Measurements from ENCODE around the gene PLCH1.
A peak's percentile ranks its signal among the peaks of the same experiment; 100 is the strongest.
"Not testable (repeated sequence)": the region's sequence is repeated elsewhere in the genome, so short reads cannot be mapped to it uniquely, and the experiment has no call there.

The PLCH1 gene

GRCh38 chr3:155418407-155418806 lies 326.5 kb downstream of the PLCH1 start:
- DNase-seq (ENCODE audit: low read depth) = no peak

DNA sequence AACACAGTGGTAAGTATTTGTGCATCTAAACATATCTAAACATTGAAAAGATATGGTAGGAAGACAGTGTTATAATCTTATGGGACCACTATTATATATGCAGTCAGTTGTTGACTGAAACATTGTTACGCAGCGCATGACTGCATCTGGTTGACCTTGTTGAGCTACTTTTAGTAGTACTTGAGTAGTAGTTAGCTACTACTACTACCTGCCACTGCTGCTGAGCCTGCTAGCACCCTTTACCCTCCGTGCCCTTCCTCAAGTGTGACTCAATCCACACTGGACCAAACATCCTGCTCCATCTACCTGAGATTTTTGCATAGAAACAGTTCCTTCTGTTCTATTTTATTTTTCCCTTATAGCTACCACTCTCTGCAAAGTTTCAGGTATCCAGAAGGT lies 327.8 kb downstream of the PLCH1 start:
- DNase-seq (ENCODE audit: low read depth) = no peak

DNA sequence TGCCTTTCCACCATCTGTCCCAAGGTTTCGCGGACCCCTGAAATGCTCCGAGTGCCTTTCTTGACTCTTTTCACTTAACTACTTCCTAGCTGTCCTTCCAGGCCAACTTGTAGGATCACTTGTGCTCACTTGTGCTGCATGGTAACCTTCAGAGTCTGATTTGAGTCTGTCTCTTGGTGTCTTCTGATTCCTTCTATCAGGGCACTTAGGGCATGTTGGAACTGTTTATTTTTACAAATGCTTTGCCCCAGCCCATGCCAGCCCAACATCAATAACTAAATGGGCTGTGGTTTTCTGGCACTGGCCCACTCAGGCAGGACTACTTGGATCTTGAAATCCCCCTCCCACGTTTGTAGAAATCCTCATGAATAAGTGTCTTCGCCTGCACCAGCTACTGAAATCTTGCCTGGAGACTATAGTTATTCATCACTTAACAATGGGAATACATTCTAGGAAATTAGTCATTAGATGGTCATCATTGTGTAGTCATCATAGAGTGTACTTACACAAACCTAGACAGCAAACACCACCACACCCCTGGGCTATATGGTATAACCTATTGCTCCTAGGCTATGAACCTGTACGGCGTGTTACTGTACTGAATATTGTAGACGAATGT lies 328.3 kb downstream of the PLCH1 start:
- peak; percentile 44 for DNase-seq (ENCODE audit: low read depth)

DNA sequence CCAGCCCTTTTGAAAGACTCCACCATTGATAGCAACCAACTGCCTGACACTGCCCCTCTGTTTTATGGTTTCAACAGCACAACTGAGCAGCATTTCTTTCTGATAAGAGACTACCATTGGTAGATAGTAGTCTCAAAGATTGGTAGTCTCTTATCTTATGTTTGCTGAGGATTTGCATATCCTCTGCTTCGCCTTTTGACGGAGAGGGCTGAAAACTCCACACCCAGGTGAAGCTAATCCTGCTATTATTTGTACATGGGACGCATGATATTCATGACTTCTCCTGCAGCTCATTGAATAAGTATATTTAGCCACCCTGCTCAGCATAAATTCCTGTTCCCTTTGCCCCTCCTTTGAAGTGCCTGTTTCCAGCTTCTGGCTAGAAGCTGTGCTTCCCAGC lies 332.0 kb downstream of the PLCH1 start:
- no peak for DNase-seq (ENCODE audit: low read depth)

- no peak for DNase-seq (ENCODE audit: low read depth)
Measured at GRCh38 chr3:155411500-155412223, 333.2 kb downstream of the PLCH1 start.

- DNase-seq (ENCODE audit: low read depth) = no peak
Measured at GRCh38 chr3:155409336-155409735, 335.5 kb downstream of the PLCH1 start.

DNA sequence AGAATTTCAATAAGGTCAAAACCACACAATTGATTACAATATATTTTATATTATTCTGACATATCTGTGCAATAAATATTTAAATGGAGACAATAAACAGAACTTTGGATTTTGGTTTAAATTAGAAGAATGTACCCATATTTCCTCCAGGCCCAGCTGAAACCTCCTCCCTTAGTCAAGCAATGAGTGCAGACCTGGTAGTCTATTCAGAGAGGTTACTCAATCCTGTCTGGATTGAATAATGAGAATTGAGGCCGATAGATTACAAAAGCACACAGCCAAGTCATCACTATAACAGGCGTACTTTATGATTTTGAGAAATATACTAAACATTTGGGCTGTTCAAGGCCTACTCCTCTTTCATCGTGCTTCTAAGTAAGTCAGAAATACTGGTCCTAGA lies 336.9 kb downstream of the PLCH1 start:
- DNase-seq (ENCODE audit: low read depth) = peak; percentile 6

DNA sequence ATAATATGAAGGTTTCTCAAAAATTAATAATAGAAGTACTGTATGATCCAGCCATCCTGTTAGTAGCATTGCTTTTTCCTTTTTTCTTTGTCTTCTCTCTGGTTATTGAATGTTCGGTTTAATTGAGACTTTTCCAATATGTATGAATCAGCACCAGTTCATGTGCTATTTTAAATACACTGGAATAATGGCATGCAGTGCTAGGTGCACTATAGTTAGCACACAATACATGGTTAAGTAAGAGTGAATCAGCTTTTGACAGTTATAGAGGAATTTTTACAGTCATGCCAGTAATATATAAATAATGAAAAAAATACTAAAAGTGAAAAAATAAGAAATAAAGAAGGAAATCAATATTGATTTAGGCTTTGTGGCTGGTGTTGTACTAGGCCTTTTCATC lies 337.5 kb downstream of the PLCH1 start:
- DNase-seq (ENCODE audit: low read depth) = no peak

DNA sequence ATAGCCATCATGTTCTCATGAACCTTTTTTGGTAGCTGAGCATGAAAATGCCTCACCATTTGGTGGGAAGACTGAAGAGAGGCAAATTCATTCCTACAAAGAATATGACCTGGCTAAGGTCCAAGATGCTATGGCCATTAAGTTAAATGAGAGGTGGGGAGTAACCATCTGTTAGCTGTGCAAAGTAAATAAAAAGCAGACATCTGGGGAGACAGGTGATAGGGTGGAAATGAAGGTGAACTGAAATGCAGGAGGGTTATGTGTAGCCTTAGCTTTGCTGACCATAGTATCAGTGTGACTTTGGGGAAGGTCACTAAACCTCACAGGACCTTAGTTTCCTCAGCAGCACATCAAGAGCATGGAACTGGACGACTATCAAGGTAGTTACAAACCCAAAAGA lies 340.4 kb downstream of the PLCH1 start:
- no peak for DNase-seq (ENCODE audit: low read depth)

- DNase-seq (ENCODE audit: low read depth) = no peak
Measured at GRCh38 chr3:155402656-155403055, 342.2 kb downstream of the PLCH1 start.

DNA sequence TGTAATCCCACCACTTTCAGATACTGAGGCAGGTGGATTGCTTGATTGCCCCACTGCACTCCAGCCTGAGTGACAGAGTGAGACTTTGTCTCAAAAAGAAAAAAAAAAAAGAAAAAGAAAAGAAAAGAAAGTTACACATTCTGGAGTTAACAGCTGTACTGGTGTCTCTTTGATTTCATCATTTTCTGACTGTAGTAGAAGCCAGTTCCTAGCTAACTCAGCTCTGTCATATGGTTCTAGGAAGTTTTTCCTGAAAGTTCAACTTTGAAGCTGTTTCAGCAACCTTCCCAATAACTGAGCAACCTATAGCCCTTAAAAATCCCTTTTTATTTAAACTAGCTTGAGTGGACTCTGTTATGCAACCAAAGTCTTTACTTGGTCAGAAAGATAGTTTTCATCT lies 346.8 kb downstream of the PLCH1 start:
- no peak for DNase-seq (ENCODE audit: low read depth)

GRCh38 chr3:155394896-155395295 lies 350.0 kb downstream of the PLCH1 start:
- not testable (repeated sequence) for DNase-seq (ENCODE audit: low read depth)

DNA sequence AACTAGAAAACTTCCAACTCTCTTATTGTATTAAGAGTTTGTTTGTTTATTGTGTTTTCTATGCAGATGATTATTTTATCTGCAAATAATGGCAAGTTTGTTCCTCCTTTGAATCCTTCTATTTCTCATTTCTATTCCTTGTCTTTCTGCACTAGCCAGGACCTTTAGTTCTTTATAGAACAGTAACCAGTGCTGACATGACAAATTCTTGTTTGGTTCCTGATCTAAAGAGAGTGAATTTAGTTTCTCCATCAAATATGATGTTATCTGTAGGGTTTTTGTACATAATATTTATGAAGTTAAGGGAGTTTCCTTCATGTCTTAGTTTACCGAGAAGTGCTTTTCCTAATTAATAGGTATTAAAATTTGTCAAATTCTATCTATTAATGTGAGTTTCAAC lies 350.6 kb downstream of the PLCH1 start:
- DNase-seq (ENCODE audit: low read depth) = no peak

DNA sequence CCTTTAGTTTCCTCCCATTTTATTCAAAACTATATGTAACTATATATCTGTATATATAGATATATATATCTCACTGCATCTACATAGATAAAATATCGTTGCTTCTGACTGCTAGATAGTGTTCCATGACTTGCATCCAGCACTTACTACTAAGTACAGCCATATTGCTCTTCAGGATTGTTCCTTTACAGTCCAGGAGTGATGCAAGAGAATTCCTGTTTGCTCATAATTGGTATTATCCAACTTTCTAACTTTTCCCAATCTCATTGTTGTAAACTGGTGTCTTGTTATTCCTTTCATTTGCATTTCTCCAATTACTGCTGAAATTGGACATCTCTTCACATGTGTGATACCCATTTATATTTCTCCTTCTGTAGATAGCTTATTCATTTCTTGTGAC lies 351.6 kb downstream of the PLCH1 start:
- no peak for DNase-seq (ENCODE audit: low read depth)

DNA sequence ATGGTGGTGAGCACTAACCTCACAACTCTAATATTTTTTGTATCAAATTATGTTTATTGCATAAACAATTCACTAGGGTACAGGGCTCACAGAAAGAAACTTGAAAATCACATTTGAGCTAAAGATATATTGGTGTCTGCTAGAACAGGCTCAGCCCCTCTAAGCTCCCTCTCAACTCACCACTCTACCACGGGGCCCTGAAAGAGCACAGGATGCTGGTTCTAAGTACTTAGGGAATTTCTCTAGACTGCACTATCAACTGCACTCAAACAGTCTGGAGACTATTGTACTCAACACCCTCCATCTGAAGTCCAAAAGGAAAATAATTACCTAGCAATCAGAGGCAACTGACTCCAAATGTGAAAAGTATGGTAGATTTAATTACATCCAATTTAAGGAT lies 352.7 kb downstream of the PLCH1 start:
- DNase-seq (ENCODE audit: low read depth) = no peak

DNA sequence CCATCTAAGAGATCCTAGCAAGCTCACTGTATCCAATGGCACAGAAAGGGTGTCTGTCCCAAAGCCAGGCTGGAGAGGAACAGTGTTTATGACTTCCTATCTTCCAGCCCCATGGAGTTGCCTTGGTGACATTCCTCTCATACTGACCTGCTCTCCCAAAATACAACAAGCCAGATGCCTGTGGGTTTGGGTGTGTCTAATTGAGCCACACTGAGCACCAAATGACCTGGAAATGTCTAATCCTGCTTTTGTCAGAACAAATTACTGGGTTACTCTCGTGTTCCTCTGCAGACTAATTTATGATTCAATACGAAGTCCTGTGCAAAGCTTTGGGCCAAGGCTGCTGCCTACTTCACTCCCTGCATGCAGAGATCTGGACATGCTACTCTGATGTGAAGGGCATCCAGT lies 353.3 kb downstream of the PLCH1 start:
- peak; percentile 12 for DNase-seq (ENCODE audit: low read depth)

GRCh38 chr3:155391104-155391503 lies 353.8 kb downstream of the PLCH1 start:
- no peak for DNase-seq (ENCODE audit: low read depth)

GRCh38 chr3:155390351-155390750 lies 354.5 kb downstream of the PLCH1 start:
- DNase-seq (ENCODE audit: low read depth) = no peak

DNA sequence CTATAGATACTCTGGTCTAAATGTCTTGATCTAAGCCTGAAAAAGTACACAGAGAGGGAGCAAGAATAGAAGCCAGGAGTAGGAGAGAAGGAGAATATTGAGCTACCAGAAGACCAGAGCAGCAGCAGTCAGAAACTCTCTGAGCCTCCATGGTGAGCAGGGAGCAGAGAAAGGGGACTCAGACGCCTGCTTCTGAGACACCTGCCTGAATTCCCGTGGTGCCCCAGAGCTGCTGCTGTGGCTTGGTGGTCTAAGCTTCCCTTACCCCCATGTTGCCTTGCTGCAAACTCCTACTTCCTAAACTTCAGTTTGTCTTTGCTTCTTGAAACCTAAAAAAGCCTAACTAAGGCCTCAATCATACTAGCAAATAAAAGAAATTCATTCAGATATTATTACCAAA lies 356.5 kb downstream of the PLCH1 start:
- DNase-seq (ENCODE audit: low read depth) = no peak

GRCh38 chr3:155387571-155387970 lies 357.3 kb downstream of the PLCH1 start:
- DNase-seq (ENCODE audit: low read depth) = no peak

- DNase-seq (ENCODE audit: low read depth) = no peak
Measured at GRCh38 chr3:155386919-155387318, 358.0 kb downstream of the PLCH1 start.

DNA sequence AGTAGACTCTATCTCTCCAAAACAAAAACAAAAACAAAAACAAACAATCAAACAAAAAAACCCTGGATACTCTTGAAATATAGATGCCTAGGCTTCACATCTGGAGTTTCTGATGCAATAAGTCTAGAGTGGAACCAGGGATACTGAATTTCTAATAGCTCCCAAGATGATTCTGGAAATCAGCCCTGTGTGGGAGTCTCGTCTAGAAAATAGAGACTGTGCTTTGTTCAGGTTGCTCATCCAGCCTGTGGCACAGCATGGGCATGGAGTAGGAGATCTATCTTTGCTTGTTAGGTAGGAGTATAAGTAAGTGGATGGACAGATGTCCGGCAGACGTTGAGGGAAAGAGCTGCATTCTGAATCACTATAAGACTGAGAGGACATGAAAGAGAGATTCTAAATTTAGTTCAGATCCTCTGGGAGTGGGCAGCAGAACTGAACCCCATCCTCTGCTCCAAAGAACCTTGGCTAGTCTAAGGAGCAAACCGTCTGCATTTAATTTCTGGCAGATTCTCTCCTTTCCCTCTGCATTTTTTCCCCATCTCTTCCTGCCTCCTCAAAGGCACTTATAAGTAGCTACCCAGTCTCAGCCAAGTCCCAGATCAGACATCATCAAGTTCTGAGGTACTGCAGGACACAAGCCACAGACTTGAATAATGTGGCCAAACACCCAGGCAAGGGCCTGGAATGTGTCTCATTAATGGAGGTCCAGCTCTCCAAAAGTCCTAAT lies 358.8 kb downstream of the PLCH1 start:
- DNase-seq (ENCODE audit: low read depth) = no peak

DNA sequence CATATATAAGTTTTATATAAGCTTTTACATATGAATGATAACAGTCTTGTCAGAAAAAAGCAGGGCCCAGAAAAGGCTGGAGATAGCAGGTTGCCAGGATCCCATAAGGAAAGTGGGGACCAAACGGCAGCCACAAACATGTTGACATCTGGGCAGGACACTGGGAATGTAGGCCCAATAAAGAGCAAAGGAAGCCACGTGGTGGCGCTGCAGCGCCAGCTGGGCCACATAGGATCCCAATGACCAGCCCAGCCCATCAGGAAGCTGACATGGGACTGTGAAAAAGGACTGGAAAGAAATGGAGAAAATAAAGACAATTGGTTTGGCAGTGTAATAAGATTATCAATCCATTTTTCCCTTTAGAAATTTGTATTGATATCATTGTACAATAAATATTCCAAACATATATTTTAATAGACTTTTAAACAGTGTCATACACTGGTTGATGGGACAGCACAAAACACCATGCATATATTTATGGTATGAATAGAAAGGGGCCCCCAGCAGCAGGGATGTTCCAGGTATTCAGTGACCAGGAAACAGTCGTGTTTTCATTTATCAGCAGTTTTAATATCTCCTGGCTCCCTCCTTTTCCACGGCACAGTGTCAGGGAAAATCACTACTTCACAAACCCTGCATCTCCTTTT lies 362.4 kb downstream of the PLCH1 start:
- DNase-seq (ENCODE audit: low read depth) = peak; percentile 33
